ENCODE data around the gene ZFYVE27.

- TF ChIP-seq EZH2phosphoT487 (IDR thresholded peaks at IDR 0.05; ENCODE audit: low read depth) (no peak), CTCF (IDR thresholded peaks at IDR 0.05; ENCODE audit: low read depth, low read length) (no peak)
Measured at GRCh38 chr10:97732052-97732359, 4.9 kb upstream of the ZFYVE27 start.
